Stomach smooth muscle (tissue), 2 donors: Measurements from ENCODE around the gene SFTA2.
"Not testable (repeated sequence)": the region's sequence is repeated elsewhere in the genome, so short reads cannot be mapped to it uniquely, and the experiment has no call there.

Experiments
- H3K27ac ChIP-seq: one replicate; pipeline ENCODE4 v1.7.0; 2013; ENCODE audit warnings: mild to moderate bottlenecking, low read length, inconsistent platforms
- H3K27me3 ChIP-seq, 2 donors: one replicate each; pipeline ENCODE4 v1.7.0; 2013; ENCODE audit warnings: low read length in 2 of 2; ENCODE audit not compliant: insufficient read depth in 2 of 2, control insufficient read depth in 1 of 2
- H3K36me3 ChIP-seq, 2 donors: one replicate each; pipeline ENCODE4 v1.7.0; 2013; ENCODE audit warnings: low read length in 2 of 2; ENCODE audit not compliant: control insufficient read depth in 2 of 2, insufficient read depth in 2 of 2
- H3K4me1 ChIP-seq: one replicate; pipeline ENCODE4 v1.7.0; 2013; ENCODE audit warnings: low read length; ENCODE audit not compliant: control insufficient read depth, insufficient read depth
- H3K4me3 ChIP-seq, 2 donors: one replicate each; pipeline ENCODE4 v1.7.0; 2013; ENCODE audit warnings: low read length in 2 of 2
- H3K9ac ChIP-seq, 2 donors: one replicate each; pipeline ENCODE4 v1.7.0; 2013; ENCODE audit warnings: low read length in 2 of 2, mild to moderate bottlenecking in 1 of 2
- H3K9me3 ChIP-seq, 2 donors: one replicate each; pipeline ENCODE4 v1.7.0; 2013; ENCODE audit warnings: low read length in 2 of 2; ENCODE audit not compliant: control insufficient read depth in 2 of 2
- donor health status: healthy.
- donor health status: Pancreatic carcinoma.

Gene SFTA2

DNA sequence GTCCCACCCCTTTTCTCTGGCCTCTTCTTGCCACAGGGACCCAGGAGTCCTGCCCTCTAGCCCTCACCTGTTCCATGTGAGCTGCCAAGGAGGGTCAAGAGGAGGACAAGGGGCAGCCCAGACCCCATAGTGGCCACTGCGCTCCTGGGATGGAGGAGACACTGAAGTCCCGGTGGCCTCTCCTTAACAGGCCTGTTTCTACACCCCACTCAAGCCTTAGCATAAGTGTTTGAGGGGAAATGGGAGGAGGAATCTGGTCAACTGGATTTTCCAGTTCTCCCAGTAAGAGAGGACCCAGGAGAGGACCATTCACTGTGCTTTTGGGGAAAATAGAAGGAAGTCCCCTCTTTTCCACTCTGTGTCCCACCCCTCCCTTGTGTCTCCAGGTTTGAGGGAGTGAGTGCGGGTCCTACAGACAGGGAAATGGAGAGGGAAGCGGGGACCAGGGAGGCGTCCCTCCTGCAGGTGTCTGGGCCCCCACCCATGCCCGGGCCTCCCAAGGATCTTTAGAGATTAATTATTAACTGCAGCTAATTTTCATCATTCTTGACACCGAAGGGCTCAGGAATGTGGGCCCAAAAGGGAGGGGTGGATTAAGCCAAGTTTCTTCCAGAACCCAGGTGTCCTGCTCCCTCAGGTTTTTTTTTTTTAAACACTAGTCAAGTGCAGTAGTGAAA, at the start of gene SFTA2:
TSS of gene SFTA2 (minus strand) at position 202 of the 677 bp plus-strand sequence. CDS start at position 128, 74 bp downstream.
- Histone ChIP-seq H3K27me3 (peaks cover 2 to 3% of the 10 kb centered on the region in 2 donors), H3K9ac (no peak within 1 kb of the TSS), H3K9me3 (peaks cover 4 to 7% of the 10 kb centered on the region in 2 donors), H3K4me3 (no peak within 1 kb of the TSS), H3K4me1 (no peaks in the 10 kb centered on the region), H3K36me3 (no peaks in the 10 kb centered on the region), H3K27ac (no peak within 1 kb of the TSS)

DNA sequence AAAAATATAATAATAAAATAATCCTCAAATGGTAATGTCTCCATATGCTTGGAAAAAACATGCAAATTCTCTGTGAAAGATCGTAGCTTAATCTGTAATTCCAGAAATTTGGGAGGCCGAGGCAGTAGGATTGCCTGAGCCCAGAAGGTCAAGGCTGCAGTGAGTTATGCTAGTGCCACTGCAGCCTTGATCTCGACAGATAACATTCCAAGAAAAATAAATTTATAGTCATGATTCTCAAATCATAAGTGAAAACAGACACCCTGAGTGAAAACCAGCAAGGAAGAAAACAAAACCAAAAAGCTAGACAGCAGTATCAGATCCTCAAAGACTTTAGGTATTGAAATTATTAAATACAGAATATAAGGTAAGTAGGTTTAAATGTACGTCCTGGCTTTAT, 47.7 kb upstream of the SFTA2 start:
- Histone ChIP-seq H3K27ac (no peak overlapping the region), H3K9me3 (no peaks in the 10 kb centered on the region), H3K4me1 (peaks cover 3% of the 10 kb centered on the region), H3K36me3 (no peaks in the 10 kb centered on the region), H3K27me3 (peaks cover 0 to 2% of the 10 kb centered on the region in 2 donors), H3K4me3 (no peak overlapping the region), H3K9ac (no peak overlapping the region)

DNA sequence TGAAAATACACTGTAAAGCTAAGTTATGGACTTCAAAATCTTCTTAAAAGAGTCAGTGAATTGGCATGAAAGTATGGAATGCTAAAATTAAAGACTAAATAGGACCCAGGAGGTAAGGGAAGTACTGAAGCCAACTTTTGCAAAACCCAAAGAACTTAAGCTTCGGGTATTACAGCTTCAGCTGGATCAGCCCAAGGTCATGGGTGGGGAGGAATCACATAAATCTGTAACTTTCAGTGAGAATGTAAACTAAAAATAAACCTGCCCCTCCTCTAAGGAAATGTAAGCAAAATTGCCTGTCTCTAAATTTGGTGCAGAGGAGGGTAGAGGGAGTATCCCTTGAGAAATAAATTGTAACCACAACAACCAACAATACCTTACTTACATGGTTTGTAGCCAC, 47.2 kb upstream of the SFTA2 start:
- H3K4me3 ChIP-seq, result no peak overlapping the region
- H3K27me3 ChIP-seq, result peaks cover 0 to 2% of the 10 kb centered on the region in 2 donors
- H3K27ac ChIP-seq, result no peak overlapping the region
- H3K9ac ChIP-seq, result no peak overlapping the region
- no peaks in the 10 kb centered on the region for H3K36me3 ChIP-seq
- no peaks in the 10 kb centered on the region for H3K9me3 ChIP-seq
- H3K4me1 ChIP-seq, result peaks cover 3% of the 10 kb centered on the region

DNA sequence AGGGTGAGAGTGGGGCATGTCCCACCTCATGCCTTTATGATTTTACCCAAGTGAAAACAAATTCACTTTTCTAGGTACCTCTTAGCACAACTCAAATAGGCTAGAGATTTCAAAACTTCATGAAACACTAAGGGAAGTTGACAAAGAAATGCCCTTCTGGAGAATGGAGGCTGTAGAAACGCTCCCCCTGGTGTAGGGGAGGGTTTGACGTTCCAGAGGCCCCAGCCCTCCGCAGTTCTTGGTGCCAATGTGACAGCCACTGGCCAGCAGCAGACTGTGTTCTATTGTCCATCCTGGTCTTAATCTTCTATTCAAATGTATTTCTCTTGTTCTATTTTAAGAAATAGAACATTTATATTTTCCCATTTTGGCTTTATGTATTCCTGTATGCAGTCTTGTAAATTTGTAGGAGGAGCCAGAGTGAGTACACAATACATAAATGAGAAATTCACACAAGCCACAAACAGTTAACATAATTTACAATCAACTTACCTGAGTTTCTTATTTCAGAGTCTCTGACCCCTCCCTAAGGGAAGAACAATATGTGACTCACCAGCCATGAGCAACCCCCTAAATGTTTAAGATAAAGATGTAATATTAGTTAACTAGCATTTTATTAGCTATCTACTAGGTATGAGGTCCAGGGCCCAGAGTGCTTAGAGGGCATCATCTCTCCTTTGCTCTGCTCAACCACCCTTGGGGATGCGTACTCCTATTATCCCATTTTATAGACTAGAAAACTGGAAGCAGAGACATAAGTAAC, 42.7 kb upstream of the SFTA2 start:
- H3K36me3 ChIP-seq, result no peaks in the 10 kb centered on the region
- no peaks in the 10 kb centered on the region for H3K9me3 ChIP-seq
- H3K27me3 ChIP-seq, result peaks cover 2 to 5% of the 10 kb centered on the region in 2 donors
- H3K9ac ChIP-seq, result no peak overlapping the region
- no peak overlapping the region for H3K27ac ChIP-seq
- H3K4me3 ChIP-seq, result no peak overlapping the region
- H3K4me1 ChIP-seq, result no peaks in the 10 kb centered on the region

DNA sequence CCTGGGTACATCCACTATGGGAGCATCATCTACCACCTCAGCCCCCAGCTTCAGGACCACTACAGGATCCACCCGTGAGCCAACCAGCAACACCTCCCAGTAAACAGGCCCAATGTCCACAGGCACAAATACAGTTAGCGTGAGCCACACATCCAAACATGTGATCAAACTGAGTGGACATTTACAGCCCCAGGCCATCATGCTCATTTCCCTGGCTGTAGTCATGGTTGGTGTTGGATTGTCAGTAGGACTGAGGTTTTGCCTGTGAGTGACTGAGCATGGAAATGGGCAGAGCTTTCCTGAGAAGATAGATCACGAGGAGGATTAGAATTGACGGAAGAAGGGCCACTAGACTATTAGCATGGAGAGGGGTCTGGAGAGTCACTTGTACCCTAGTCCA, 40.8 kb upstream of the SFTA2 start:
- Histone ChIP-seq H3K4me1 (no peaks in the 10 kb centered on the region), H3K9ac (no peak overlapping the region), H3K36me3 (no peaks in the 10 kb centered on the region), H3K27ac (no peak overlapping the region), H3K27me3 (peaks cover 2 to 5% of the 10 kb centered on the region in 2 donors), H3K9me3 (no peaks in the 10 kb centered on the region), H3K4me3 (no peak overlapping the region)

DNA sequence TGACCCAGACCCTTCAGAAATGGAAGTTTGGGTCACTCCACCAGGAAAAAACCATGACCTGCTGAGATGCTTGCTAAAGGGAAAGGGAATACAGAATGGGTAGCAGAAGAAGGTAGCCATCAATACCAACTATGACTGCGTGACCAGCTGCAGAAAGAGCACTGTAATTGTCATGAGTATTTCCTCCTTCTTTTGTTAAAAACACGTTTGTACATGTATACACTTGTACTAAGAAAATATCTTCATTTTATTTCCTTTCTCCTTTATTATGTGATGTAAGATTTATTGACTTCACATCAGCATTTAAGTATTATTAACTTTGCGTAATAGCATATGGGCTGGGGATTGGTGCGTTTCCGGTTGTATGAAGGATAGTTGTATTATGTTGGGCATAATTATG, 39.0 kb upstream of the SFTA2 start:
- Histone ChIP-seq H3K9me3 (no peaks in the 10 kb centered on the region), H3K27ac (no peak overlapping the region), H3K36me3 (no peaks in the 10 kb centered on the region), H3K4me1 (no peaks in the 10 kb centered on the region), H3K4me3 (no peak overlapping the region), H3K27me3 (peaks cover 2 to 5% of the 10 kb centered on the region in 2 donors), H3K9ac (no peak overlapping the region)

DNA sequence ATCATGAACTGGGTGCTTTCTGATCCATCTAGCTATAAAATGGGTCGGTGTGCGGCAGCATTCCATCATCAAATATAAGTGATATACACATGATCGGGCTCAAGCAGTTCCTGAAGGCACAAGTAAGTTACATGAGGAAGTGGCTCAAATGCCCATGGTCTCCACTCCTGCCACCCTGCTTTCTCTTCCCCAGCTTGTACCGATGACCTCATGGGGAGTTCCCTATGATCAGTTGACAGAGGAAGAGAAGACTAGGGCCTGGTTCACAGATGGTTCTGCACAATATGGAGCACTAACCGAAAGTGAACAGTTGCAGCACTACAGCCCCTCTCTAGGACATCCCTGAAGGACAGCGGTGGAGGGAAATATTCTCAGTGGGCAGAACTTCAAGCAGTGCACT, 37.2 kb upstream of the SFTA2 start:
- H3K9me3 ChIP-seq, H3K9ac ChIP-seq, H3K27ac ChIP-seq, H3K4me1 ChIP-seq, H3K4me3 ChIP-seq, H3K36me3 ChIP-seq: not testable (repeated sequence)
- peaks cover 2 to 11% of the 10 kb centered on the region in 2 donors for H3K27me3 ChIP-seq

DNA sequence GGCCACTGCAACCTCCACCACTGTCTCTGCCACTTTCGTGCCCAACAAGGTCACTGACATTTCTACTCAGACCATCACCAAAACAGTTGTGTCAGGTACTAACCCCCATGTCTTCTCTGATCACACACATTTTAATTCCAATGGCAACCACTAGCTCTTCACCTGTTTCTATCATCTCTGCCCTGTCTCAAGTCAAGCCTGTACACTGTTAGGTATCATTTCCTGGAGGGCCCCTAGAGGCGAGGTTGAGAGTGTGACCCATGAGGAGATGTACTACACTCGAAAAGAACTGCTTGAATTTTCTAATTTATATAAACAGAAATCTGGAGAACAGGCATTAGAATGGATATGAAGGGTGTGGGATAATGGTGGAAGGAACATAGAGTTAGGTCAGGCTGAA, 34.2 kb upstream of the SFTA2 start:
- H3K27ac ChIP-seq, result no peak overlapping the region
- no peaks in the 10 kb centered on the region for H3K36me3 ChIP-seq
- no peak overlapping the region for H3K9ac ChIP-seq
- peaks cover 0 to 8% of the 10 kb centered on the region in 2 donors for H3K27me3 ChIP-seq
- H3K4me3 ChIP-seq, result no peak overlapping the region
- H3K9me3 ChIP-seq, result no peaks in the 10 kb centered on the region
- no peaks in the 10 kb centered on the region for H3K4me1 ChIP-seq

DNA sequence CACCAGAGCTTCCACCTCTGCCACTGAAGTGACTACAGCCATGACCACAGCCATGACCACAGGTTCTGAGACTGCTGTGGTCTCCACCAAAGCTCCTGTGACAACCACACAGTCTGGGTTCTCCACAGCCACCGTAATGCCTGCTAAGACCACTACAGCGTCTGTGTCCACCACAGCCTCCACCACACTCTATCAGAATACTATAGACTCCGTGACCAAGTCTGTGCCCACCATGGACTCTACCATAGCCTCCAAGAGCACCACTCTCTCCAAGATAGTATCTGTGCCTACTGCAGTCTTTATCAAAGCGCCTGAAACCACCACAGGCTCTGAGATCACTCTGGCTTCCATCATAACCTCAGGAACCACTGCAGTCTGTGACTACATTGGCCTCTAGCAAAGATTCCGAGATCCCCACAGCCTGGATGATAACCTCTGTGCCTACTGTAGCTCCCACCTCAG, 33.2 kb upstream of the SFTA2 start:
- peaks cover 0 to 8% of the 10 kb centered on the region in 2 donors for H3K27me3 ChIP-seq
- no peaks in the 10 kb centered on the region for H3K4me1 ChIP-seq
- H3K27ac ChIP-seq, result no peak overlapping the region
- no peaks in the 10 kb centered on the region for H3K9me3 ChIP-seq
- no peaks in the 10 kb centered on the region for H3K36me3 ChIP-seq
- H3K4me3 ChIP-seq, result no peak overlapping the region
- no peak overlapping the region for H3K9ac ChIP-seq

DNA sequence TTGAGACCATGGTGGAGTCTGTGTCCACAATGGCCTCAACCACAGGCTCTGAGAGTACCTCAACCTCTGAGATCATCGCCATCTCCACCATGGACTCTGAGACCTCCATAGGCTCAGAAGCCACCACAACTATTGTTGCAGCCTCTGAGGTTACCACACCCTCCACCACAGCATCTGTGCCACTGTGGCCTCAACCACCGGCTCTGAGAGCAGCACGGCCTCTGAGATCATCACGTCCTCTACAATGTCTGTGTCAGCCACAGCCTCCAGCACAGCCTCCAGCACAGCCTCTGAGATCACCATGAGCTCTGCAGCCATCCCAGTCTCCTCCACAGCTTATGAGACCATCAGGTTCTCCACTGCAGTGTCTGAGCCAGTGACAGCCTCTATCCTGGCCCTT, 32.1 kb upstream of the SFTA2 start:
- Histone ChIP-seq H3K9ac (no peak overlapping the region), H3K4me1 (no peaks in the 10 kb centered on the region), H3K9me3 (no peaks in the 10 kb centered on the region), H3K27me3 (peaks cover 0 to 8% of the 10 kb centered on the region in 2 donors), H3K4me3 (no peak overlapping the region), H3K27ac (no peak overlapping the region), H3K36me3 (no peaks in the 10 kb centered on the region)

DNA sequence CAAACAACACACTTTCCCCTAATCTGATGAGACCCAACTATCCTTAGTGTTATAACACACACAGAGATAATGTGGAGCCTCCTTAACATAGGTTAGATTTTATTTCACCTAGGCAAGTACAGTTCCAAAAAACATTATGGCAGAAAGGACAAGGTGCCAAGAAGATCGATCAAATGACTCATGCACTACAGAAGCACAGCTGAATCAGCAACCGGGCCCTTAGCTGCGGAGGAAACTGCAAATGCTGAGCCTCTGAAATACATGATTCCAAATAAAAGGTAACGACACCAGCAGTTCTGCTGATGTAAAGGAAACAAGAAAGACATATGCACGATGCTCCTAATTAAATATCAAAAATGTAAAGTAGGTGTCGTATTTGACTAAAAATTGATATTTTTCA, 31.7 kb upstream of the SFTA2 start:
- H3K4me1 ChIP-seq, result no peaks in the 10 kb centered on the region
- H3K27ac ChIP-seq, result no peak overlapping the region
- no peaks in the 10 kb centered on the region for H3K36me3 ChIP-seq
- H3K9me3 ChIP-seq, result no peaks in the 10 kb centered on the region
- H3K27me3 ChIP-seq, result peaks cover 0 to 8% of the 10 kb centered on the region in 2 donors
- H3K9ac ChIP-seq, result no peak overlapping the region
- no peak overlapping the region for H3K4me3 ChIP-seq
